Measurements from ENCODE around the gene TMEM132A.
"Not testable (repeated sequence)": the region's sequence is repeated elsewhere in the genome, so short reads cannot be mapped to it uniquely, and the experiment has no call there.

Gene TMEM132A

DNA sequence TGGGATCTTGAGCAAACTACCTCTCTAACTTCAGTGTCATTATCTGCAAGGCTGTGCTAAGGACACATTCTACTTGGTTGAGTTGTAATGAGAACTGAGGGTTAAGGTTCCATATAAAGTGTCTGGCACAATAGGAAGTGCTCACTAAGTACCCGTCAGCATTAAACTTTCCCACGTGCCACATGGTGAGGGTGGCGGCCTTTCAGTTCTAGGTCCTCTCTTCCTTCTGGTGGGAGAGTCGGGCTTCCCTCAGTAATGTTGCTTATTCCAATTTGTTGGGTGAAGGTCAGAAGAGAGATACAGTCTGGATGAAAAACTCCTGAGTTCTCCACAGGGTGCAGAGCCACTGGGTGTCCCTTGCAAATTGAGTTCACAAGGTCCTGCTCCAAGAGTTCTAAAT lies 42.6 kb downstream of the TMEM132A start:
- DNase-seq, result no peak

DNA sequence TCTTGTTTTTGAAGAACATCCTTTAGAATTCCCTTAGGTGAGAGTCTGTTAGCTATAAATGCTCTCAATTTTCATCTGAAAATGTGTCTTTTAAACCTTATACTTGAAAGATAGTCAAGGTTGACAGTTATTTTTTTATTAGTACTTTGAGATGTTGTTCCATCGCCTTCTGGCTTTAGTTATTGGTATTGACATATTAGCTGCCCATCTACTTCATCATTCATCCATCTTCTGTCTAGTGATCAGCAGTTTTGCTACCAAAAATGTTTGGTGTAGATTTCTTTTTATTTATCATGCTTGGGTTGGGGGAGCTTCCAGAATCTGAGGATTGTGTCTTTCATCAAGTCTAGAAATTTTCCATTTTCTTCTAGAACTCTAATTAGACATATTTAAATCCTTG lies 44.0 kb downstream of the TMEM132A start:
- DNase-seq, result no peak

DNA sequence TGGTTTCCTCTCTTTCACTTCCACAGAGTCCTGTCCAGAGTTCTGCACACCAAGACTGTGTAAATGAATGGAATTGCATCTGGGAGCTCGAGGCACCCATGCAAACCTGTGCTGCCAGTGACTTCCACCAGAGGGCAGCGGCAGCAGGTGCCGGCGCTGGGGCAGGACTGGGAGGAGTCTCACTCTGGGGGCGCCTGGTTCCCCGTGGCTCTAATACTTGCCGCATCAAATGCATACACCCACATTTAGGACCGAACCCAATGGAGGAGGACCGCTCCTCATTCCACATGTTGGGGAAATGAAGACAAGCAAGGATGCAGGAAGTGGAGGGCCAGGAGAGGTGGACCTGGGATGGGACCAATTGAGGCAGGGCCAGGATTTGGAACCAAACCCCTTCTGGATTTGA lies 46.1 kb downstream of the TMEM132A start:
- DNase-seq, result peak; percentile 85

DNA sequence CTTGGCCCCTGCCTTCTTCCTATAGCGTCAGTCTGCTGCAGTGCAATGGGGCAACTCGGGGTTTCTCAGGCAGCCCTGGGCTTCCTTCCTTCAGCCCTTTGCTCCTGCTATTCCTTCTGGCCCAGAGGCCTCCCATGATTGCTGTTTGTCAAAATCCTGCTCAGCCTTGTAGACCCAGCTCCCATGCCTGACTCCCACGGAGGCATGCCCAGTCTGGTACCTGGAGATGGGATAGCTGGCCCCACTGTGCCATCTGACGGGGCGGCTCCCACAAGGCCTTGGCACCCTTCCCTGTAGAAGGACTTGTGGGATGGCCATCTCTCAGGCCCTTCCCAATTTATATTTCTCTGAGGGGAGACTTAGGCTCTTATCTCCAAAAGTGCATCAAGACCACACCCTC lies 46.6 kb downstream of the TMEM132A start:
- DNase-seq, result no peak

DNA sequence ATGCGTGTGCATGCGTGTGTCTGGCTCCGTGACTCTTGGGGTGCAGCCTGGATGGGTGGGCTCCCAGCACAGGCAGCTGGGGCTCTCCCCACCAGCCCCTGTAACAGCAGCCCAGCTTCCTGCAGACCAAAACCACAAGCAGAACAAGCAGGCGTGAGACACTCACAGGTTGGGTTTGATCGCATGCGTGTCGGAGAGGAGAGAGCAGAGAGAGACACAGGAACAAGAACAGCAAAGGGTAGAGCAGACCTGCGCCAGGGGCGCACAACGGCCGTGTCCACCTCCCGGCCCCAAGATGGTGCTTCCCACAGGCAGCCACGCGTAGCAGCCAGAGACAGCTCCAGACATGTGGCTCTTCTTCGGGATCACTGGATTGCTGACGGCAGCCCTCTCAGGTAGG lies 47.3 kb downstream of the TMEM132A start, which contains the start of gene CD6:
Gene CD6 (plus strand): TSS at position 161 of the 400 bp plus-strand sequence. CDS start 186 bp downstream, at position 347.
- peak; percentile 80 for DNase-seq

DNA sequence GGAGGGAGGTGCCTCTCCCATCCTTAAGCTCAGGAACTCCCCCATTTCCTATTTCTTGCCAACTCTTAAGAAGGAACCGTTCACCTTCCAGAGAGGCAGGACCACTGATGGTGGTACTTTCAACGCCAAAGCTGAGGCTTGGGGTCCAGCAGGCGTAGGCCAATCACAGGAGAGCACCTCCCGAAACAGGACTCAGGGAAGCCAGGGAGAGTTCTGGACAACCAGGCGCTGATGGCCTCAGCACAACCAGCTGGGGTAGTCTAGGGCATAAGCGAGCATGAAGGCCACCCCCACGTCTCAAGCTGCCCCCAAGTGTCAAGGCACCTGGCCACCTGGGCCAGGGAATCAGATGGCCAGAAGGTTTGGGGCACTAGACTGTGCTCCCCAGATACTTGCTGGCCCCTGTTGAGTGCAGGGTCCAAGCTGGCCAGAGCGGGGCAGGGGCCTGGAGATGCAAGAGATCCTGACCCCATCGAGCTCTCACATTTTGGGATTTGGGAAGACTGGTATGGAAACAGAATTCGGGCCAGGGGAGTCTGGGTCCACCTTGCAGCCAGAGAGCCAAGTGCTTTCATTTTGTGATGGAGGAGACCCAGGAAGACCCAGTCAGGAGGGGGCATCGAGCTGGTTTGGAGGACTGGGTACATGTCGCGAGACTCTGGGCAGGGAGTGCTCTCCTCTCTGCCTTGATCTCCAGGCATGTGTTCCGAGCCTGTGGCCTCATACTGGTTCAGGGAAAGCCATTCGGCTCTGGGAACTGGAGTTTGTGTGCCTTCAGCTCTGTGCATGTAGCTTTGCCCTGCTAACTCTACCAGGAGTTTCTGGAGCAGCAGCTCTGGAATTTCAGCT lies 48.1 kb downstream of the TMEM132A start:
- DNase-seq, result peak; percentile 54

DNA sequence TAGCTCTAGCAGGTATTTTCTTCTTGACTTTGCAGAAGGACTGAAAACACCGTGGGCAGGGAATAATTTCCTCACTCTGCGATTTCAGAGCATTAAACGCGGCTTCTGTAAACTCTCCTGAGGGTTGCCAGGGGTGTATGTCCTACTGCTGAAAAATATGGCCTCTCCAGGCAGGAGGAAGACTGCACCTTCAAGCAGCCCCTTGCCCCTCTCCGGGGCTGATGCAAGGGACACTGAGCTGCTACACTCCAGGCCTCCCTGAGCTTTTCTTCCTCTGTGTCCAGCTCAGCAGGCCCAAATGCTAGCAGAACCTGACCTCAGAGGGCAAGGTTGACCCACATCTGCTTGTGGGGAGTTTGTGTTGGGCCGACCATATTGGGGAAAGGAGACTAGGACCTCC lies 49.4 kb downstream of the TMEM132A start:
- no peak for DNase-seq

DNA sequence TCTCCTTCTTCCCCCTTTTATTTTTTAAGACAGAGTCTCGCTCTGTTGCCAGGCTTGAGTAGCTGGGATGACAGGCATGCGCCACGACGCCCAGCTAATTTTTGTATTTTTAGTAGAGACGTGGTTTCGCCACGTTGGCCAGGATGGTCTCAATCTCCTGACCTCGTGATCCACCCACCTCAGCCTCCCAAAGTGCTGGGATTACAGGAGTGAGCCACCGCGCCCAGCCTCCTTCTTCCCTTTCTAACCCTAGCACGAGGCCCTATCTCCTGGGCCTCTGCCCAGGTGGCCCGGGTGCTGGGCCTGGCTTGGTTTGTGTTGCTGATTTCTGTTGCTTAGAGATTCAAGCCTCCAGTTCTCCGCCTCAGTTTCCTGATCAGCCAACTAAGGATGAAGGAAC lies 50.1 kb downstream of the TMEM132A start:
- not testable (repeated sequence) for DNase-seq

DNA sequence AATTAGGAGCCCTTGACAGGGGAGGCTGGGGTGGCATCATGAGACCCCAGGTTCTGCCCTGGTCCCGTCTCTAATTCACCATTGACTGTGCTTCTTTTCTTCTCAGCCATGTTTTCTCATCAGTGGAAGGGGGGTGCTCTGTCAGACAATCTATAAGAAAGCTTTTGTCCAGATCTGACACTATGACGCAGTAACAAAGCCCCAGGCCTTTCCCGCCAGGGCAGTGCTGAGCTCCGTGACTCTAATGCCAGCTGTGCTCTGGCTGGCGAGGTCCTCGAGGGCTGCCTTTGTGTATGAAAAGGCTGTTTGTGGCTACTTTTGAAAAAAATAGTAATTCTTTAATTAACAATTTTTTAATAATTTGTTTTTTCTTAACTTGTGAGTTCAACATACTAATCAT lies 50.5 kb downstream of the TMEM132A start:
- DNase-seq, result peak; percentile 52

DNA sequence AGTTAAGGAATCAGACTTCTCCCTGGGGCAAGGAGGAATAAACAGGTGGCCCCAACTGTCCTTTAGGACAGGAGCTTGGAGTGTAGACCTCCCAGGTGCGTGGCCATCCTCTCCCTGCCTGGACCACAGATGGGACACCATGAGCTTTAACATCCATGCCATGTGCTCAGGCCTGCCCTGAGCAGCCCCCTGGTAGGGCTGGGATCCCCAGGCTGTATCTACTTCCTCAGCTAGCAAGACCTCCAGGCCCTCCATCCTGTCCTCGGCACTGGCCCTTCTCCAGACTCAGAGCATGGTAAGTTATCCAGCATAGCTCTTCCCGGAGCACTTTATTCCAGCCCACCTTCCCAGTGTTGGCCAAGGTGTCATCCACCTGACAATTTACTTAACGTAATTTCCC lies 53.0 kb downstream of the TMEM132A start:
- no peak for DNase-seq

DNA sequence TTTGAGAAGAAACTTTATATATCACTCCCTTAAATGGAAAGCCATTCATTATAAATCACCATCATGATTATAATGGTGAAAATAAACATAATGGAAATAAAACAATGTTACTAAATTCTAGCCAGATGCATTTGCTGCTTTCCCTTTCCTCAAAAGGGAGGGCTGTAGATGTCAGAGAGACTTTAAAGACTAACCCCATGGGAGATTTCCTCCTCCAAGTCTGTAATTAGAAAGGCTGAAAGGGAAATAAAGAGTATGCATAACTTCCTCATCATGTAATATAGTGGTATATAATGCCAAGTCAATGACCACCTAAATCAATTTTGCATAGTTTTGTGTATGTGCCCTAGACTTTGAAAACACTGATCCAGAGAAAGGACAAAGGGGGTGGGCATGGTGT lies 53.6 kb downstream of the TMEM132A start:
- no peak for DNase-seq

DNA sequence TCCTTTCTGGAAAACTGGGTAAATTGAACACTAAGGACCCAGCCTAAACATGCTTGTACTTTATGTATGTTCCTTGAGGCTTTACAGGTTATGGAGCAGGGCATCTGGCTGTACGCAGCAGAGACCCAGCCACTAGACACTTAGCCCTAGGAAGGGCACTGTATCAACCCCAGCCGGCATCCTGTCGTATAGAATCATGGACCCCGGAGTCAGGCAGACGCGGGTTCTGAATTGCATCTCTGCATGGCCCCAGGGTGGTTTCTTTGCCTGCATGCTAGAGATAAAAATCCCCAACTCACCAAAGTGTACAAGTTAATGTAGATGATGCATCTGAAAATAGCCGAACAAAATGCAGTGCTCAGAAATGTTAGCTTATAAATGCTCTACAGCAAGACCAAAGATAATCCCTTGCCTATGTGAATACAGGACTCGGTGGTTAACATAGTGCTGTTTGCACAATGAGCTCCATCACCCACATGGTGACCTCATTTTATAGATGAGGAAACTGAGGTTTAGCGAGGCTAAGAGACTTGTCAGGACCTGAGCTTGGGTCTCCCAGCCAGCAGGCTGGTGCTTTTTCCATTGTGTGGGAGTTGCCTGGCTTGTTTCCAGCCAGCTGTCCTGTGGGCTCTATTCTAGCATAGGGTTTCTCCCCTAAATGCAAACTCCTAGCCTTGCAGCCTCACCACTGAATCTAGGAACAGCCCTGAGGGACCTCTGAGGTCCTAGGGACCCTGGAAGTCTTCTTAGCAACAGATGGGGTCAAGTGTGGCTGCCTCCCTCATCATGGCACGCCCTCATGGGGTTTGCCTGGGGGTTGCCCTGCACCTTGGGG lies 54.5 kb downstream of the TMEM132A start:
- DNase-seq, result peak; percentile 64

DNA sequence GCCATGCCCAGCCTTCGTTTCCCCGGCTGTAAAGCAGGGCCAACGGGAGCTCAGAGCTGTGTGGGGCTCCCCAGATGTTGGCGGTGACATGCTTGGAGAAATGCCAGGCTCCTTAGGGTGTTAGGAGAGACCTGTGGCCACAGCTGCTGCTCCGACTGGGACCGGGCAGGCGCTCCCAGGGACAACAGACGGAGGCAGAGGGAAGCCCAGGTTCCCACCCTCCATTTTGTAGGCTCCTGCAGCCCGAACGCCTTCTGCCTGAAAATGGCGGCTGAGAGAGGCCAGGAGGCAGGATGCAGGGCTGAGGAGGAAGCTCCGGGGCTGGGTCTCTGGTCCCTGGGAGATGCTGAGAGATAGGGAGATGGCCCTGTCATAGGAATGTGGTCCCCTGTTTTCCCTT lies 57.3 kb downstream of the TMEM132A start:
- no peak for DNase-seq

DNA sequence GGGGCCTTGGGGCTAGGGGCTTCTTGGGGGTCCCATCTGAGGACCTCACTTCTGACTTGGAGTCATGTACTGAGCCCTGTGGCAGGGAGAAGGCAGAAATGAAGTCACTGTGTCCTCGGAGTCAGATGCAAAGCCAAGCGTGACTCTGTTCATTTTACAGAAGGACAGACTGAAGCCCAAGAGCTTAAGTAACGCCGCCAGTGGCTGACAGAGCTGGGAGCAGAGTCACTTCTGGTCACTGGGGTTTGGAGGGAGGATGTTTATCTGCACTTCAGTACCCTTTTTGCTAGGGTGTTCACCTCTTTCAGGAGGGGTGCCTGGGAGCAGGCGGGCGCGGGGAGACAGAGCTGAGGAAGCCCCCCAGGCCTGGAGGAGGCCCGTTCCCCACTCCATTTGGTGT lies 57.9 kb downstream of the TMEM132A start:
- no peak for DNase-seq

DNA sequence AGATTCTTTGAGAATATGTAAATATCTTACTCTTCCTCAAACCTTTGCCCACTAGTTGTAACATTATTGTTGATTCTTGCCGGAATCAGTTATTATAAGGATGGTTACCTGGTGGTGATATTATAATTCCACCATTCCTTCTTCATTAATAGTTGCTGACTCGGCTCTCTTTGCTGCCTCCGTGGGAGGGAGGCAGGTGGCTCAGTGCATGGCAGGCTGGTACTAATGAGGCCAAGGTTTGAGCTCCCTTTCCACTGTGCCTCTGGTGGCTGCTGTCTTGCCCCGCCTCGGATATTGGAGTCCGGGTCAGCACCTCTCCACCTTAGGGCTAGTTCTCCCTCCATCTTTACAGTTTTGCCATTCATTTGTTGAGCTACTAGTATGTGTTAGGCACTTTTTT lies 59.9 kb downstream of the TMEM132A start:
- DNase-seq, result no peak

DNA sequence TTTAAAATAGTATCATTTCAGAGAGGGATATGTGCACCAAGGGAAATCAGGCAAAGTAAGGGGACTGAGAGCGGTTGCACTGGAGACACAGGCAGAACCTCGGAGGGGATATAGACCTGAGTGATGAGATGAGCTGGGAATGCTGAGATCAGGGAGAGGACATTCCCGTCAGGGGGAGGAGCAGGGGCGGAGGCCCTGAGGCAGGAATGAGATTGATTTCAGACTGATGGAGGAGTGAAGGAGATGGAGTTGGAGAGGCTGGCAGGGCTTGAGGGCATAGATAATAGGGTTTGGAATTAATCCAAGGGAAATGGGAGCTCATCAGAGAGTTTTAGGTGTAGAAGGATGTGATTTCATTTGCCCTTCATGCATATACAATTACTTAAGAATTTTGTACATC lies 60.4 kb downstream of the TMEM132A start:
- no peak for DNase-seq

DNA sequence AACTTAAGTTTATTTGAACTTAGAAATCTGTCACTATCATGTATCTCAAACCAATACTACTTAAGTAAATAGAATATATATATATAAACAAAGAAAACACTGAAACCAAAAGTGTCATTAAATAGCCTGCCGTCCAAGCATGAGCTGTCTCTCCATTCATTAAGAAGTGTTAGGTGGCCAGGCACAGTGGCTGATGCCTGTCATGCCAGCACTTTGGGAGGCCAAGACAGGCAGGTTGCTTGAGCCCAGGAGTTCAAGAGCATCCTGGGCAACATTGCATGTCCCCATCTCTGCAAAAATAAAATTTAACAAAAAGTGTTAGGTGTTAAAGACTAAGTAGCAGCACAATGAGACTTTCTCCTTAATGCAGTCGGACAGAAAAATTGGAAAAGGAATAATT lies 61.2 kb downstream of the TMEM132A start:
- no peak for DNase-seq

DNA sequence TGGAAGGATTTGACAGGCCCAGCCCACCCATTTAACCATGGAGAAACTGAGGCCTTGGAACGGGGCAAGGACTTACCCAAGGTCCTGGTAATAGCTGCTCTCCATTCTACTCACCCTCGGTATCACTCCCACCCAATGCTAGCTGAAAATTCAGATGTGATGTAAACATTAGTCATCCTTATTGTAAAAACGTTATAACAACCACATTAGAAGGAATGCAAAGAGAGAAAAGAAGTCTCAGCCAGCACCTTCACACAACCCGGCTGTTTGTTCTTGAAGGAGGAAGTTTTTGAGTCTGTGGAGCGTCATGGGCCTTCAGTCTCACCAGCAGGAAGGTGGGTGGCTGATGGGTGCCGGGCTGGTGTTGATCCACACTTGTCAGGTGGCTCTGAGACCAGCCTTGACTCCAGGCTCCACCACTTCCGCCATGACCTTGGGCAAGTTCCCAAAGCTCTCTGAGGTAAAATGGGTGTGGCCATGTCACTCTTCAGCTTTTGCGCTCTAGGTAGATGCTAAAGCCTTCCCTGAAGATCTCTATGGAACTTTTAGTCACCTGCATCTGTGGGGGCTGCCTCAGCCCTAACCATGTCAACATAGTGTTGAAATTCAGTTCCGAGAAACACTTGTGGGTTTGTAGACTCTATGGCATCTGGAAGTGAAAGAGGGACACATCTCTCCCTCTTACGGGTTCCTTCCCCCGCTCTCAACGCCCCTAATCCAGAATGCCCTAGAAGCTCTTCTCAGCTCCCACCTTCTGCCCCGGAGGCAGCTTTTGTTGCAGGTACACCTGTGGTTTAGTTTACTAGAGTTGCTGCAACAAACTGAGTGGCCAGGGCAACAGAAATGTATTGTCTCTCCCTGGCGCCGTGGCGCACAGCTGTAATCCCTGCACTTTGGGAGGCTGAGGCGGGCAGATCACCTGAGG lies 62.0 kb downstream of the TMEM132A start:
- peak; percentile 94 for DNase-seq

Measured in CD4-positive, alpha-beta T cell treated with Interleukin-17A for 1 hour (primary cell).